ENCODE data around the gene ENTPD5.

The ENTPD5 gene, protein sequence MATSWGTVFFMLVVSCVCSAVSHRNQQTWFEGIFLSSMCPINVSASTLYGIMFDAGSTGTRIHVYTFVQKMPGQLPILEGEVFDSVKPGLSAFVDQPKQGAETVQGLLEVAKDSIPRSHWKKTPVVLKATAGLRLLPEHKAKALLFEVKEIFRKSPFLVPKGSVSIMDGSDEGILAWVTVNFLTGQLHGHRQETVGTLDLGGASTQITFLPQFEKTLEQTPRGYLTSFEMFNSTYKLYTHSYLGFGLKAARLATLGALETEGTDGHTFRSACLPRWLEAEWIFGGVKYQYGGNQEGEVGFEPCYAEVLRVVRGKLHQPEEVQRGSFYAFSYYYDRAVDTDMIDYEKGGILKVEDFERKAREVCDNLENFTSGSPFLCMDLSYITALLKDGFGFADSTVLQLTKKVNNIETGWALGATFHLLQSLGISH

DNA sequence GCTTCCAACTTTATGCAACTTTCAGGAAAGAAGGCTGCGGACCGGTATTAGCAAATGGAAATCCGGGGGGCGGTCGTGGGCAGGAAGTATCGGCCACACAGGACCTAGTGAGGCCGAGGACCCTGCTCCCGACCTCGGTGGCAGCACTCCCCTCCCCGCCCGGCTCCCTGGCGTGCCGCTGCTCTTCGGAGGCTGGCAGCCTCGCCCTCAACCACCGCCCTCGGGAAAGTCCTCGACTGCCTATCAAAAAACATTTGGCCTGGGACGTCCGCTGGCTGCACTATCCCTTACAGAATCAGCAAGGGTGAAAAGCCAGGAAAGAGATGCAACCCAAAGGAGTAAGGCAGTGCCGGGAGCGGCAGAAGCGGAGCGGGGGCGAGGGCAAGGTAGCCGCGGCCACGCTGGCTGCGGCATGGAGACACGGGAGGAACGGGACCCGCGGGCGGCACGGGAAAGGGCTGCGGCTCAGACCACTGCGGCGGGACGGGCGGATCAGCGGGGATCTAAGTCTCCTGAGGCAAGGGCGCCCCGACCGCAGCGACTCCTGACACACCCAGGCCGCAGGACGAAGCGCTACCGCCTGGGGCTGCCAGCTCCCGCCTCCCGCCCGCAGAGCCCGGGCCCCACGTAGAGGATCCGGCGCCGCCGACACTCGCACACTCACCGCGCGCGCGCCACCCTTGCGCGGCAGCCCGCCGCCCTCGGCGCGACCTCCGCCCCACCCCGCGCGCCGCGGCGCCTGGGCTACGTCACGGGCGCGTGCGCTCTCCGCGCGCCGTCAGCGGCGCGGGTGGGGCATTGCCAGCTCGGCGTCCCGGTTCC is at the start of gene ENTPD5, which contains the start of gene BBOF1:
Gene ENTPD5 (minus strand): TSS at position 703 of the 822 bp plus-strand sequence. CDS start 31,186 bp downstream, outside the sequence.
Gene BBOF1 (plus strand): TSS at position 764 of the 822 bp plus-strand sequence. CDS start 130 bp downstream, outside the sequence.
- FAIRE-seq = no peak

DNA sequence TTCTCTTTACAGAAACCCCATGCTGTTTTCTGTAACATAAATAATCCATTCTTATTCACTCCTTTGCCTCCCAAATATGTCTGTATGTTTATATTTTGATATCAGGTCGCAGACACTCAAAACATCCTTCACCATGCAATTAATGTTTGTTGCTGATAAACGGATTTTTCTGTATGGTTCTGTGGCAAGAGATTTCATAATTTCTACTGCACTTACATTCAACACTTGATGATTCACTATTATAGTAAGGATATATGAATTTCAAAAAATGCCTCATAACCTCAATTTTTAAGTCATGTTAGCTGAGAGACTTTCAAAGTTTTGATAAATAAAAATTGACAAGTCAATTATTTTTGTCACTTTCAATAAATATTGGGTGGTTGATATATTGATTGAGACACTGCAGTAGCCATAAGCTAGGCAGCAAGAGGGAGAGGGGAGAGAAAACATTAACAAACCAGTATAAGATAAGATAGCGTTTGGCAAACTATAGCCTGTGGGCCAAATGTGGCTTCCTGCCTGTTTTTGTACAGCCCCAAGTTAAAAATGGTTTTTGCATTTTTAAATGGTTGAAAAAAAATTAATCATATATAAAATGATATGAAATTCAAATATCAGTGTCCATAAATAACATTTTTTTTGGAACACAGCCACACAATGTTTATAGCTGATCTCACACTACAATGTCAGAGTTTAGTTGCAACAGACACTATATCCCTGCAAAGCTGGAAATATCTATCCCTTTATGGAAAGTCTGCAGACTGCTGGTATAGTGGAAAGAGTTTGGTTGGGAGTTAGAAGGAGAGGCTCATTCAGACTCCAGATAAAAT is 46.9 kb upstream of the ENTPD5 start:
- FAIRE-seq = no peak

DNA sequence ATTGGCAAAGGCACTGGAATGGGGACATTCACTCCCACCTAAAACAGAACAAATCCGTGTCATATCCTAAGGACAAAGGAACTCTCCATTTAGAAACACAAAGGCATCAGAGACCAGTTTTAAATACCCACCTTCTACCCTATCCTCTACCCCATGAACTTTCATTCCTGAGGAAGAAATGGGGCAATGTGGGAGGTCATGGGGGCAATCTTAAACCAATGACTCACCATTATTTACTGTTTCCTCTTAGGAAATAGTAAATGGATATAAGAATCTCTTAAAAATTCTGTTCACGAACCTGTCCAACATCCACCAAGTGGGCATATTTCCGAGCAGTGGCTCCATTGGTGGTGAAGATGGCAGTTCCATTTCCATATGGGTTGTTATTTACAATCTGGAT is 45.8 kb upstream of the ENTPD5 start:
- FAIRE-seq = no peak

DNA sequence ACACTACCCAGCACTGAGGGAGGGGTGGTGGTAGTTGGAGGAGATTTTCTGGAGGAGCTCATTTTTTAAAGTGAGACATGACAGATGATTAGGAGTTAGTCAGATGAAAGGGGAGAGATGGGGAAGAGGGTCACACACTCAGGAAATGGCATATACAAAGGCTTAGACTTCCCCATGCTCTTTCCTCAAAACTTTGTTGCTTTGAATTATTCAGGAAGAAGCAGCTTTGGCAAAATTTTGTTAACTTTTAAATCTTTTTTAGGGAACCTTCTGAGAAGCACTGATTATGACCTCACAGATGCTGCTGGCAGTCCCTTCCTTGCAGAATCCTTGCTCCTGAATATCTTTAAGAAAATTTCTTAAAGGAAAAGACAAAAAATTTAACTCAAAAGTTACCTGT is 45.3 kb upstream of the ENTPD5 start:
- FAIRE-seq = no peak

DNA sequence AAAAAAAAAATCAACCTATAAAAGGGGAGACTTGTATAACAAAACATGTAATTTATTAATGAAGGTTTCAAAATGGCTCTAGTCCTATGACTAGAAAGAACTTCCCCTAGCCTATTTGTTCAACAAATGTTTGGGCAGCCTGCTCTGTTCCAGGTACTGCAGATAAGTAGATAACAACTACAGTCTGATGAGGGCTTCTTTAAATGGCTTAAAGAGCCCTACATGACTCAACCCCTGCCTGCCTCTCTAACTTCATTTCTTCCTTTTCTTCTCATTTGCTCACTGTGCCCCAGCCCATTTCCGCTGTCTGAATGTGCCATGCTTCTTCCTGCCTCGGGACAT is 43.7 kb upstream of the ENTPD5 start:
- no peak for FAIRE-seq

DNA sequence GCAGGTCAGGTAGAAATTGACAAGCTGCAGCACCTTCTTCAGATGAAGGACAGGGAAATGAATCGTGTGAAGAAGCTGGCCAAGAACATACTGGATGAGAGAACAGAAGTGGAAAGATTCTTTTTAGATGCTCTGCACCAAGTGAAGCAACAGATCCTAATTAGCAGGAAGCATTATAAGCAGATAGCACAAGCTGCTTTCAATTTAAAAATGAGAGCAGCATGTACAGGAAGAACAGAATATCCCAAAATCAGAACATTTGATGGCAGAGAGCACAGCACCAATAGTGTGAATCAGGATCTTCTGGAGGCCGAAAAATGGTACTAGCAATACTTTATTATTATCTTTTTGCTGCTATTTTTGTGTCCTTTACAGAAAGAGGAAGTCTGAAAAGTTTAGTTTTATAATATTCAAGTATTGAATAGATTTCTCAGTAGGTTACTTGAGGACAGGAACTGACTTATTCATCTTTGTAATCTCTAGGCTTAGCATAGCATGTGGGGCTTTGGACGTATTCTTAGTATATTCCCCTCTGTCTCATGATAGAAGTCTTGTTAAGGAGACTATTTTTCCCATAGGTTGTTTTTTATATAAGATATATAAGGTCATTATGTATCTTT is 30.9 kb upstream of the ENTPD5 start:
- no peak for FAIRE-seq

DNA sequence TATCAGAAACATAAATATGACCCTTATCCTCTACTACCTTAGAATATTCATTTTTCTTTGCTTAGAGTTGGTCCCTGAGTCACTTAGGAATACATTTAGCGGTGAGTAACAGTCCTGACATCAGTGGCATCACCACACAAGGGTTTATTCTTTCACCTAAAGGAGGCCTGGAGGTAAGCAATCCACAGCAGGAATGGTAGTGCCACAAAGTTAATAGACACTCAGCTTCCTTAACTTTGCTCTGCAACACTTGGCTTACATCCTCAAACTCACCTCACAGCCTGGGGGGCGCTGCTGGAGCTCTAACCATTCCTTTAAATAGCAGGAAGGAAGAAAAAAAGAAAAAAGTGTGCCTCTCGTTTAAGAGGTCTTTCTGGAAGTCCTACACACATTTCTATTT is 29.2 kb upstream of the ENTPD5 start:
- FAIRE-seq = no peak

DNA sequence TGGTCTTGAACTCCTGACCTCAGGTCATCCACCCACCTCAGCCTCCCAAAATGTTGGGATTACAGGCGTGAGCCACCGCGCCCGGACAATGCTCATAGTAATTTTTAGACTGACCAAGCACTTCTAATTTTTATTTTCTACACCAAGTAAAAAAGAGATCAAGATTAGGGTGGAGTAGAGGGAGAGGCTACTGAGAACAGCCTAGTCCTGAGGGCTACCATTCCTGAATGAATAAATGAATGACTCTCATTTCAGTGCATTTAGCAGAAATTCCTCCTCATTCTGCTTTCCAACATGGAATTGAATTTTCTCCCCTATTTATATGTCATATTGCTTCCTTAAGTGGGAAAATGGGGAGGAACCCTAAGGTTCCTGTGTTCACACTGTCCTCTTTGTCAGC is 26.4 kb upstream of the ENTPD5 start:
- no peak for FAIRE-seq

DNA sequence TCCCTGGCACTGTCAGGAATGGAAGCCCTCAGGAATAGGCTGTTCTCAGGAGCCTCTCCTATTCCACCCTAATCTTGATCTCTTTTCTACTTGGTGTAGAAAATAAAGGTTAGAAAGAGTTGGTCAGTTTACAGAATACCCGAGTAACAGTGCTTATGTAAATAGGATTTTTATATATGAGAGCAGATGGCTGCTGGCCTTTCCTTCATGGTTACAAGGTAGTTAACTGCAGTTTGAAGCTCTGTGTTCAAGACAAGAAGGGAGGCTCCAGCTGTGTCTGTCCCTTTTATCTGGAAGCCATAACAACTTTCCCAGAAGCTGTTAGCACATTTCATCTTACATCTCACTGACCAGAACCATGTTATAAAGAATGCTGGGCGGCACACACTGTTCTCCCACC is 23.2 kb upstream of the ENTPD5 start:
- no peak for FAIRE-seq

DNA sequence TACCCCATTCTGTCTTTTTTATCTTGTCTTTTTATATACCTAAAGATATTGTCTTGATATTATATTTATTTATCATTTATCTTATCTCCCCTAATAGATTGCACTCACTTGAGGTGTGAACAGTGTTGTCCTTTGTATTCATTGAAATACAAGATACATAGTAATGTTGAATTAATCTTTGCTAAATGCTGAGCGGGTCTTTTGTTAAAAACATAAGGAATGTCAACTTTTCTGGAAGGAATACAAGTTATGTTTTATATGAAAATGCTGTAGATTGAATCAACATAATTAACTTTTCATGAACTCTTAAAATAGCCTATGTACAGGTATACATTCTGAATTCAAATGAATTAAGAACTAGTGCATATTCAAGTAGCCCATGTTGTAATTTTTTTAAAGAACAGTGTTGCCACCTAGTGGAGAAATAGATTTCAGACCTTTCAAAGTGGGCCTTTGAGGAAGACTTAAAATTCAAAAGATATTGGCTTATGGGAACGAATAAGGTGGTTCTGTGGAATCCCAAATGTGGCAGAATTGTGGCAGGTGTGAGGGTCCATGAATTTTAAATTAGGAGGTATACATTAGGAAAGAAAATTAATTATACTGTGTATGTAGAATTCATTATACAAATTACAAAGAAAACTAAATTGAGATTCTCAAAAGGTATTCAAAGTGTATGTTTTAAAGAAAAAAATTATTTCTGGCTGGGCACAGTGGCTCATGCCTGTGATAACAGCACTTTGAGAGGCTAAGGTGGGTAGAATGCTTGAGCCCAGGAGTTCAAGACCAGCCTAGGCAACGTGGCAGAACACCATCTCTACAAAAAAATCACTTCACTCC is 19.2 kb upstream of the ENTPD5 start:
- peak; percentile 84 for FAIRE-seq

DNA sequence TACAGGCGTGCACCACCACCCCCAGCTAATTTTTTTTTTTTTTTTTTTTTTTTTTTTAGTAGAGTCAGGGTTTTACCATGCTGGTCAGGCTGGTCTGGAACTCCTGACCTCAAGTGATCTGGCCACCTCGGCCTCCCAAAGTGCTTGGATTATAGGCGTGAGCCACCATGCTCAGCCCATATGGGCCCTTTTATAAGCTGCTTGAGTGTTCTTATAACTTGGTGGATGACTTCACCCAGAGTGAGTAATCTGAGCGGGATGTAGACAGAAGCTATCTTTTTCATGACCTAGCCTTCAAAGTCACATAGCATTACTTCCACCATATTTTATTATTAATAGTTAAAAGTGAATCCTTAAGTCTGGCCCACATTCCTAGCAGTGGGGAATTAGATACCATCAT is 16.5 kb upstream of the ENTPD5 start:
- FAIRE-seq = no peak

DNA sequence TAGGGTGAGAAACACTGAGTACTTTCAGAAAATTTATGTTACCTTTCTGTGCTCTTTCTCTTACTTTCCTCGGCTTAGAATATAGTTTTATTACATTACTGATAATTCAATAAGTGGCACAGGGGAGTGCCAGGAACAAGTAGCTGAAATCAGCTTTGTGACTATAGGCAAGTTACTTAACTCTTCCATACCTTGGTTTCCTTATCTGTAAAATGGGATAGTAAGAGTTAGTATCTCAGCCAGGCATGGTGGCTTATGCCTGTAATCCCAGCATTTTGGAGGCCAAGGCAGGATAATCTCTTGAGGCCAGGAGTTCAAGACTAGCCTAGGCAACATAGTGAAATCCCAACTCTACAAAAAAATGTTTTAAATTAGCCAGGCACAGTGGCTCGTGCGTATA is 15.5 kb upstream of the ENTPD5 start:
- no peak for FAIRE-seq

DNA sequence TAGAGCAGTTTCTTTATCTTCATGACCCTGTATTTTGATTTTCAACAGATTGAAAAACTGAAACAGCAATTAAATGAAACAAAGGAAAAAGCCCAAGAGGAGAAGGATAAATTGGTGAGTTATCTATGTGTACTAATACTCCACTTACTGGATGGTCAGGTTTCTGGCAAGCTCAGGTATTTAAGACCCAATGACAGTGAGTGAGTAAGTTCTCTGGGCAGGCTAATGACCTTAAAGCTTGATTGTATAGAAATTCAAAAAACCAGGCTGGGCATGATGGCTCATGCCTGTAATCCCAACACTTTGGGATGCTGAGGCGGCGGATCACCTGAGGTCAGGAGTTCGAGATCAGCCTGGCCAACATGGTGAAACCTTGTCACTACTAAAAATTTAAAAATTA is 10.0 kb upstream of the ENTPD5 start:
- FAIRE-seq = no peak

DNA sequence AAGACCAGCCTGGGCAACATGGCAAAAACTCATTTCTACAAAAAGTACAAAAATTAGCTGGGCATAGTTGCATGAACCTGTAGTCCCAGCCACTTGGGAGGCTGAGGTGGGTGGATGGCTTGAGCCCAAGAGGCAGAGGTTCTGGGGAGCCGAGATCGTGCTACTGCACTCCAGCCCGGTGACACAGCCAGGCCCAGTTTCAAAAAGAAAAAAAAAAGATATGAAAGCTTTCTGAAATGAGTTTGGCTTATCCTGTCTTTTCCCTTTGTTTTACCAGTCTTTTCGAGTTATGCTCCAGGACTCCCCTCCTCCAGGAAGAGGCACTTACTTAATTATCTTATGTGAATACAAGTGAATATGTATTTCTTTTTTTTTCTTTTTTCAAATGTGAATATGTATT is 3.3 kb upstream of the ENTPD5 start:
- FAIRE-seq = no peak

DNA sequence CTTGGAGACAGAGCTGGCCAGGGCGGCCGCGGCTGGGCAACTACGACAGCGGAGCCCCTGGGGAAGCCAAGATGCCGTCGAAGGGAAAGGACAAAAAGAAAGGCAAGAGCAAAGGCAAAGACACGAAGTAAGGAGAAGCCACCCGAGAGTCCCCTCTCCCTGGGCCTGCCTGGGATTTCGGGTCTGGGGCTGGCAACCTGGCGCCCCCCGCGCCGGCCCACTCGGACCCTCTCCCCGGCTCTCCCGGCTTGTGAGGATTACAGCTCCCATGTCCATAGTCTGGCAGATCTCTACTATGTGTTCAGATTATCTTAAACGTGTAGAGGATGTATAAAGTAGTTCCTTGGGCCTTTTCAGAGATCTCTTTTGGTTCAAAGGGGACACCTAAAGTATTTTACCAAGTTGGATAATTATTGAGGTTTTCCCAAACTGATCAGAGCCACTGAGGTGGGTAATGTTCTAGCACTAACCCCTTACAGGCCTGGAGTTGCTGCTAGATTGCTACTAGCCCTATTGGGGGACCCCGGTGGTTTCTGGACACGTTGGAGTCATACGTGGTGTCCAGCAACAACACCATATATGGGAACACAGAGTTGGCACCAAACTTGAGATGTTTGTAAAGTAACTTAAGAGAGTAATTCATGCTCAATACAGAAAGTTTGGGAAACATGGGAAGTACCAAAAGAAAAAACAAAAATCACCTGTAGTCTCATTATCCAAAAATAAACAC is 485 bp upstream of the ENTPD5 start:
- FAIRE-seq = no peak

DNA sequence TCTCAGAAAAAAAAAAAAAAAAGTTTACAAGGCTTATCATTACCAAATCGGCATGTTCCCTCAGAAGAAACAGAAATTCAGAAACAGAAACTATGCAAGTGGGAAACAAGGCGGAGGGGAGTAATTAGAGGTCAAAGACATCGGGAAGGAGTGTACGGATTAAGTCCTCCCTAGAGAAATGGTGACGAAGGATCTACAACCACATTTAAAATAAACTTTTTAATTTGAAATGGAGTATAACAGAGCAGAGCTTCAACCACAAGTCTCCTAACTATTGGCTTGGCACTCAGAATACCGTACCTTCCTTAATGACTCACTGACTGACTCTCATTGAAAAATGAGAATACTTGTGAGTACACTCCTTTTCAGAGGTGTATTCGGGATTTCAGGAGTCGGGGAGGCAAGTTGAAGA is 908 bp downstream of the ENTPD5 start:
- FAIRE-seq = no peak

DNA sequence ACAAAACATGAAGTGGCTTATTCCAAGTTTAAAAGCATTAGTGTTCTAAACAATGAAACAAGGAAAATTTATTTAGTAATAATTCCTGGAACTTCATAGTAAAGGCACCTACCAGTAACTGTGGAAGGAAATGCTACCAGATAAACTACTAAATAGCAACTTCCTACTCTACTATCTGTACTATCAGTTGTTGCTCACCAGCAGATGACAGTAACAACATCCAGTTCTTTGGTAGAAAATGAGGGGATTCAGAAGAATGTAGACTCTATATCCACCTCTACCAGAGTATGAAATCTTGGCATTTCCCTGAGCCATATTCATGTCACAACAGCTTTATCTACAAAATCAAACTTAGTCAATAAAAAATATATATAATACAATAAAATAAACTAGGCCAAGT is 3.1 kb downstream of the ENTPD5 start:
- FAIRE-seq = no peak

DNA sequence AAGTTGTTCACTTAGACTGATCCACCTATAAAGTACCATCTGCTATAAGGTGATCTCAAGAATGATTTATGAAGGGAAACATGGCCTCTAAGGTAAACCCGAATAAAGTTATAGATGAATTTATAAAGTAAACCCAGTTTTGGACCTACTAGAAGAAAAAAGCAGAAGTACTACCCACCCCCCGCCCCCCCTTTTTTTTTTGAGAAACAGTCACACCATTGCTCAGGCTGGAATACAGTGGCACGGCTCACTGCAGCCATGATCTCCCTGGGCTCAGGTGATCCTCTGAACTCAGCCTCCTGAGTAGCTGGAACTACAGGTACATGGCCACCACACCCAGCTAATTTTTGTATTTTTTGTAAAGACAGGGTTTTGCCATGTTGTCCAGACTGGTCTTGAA is 3.9 kb downstream of the ENTPD5 start:
- no peak for FAIRE-seq

DNA sequence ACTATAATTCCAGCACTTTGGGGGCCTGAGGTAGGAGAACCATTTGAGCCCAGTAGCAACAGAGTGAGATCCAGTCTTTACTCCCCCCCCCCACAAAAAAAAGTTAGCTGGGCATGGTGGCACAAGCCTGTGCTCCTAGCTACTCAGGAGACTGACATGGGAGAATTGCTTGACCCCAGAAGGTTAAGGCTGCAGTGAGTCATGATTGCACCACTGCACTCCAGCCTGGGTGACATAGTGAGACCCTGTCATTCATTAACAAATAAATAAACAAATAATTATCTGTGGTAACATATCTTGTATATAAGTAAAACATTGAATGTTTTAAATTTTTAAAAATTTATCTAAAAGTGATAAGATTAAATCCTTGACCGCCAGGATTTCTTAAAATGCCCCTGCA is 4.8 kb downstream of the ENTPD5 start:
- FAIRE-seq = no peak

DNA sequence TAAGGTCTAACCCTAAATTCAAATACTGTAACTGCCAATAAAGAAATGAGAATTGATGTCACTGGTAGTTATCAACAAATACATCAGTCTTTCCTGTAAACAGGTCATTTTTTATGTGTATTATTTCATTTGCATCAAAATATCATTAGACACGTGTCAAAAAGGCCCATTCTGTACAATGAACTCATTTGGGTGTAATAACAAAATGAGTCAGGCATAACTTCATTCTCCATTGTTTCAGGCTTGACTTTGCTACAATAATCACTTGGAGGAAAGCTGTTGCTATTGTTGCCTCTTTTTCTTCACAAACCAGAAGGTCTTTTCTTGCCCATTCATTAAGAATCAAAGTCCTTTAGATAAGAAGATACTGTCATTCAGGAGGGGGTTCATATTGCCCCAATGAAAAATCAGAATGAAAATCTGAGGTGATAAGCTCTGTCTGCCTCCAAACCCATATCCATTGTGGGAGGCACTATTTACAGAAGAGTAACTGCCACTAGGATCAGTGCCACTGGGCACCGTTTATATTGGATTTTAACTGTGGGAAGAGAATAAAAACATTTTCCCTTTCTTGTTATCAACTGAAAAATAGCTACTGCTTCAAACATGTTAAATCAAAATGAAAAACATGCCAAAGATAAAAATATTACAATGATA is 10.1 kb downstream of the ENTPD5 start:
- no peak for FAIRE-seq
